GM06990 (cell line): ENCODE results near the gene RAB8B.

Experiments used
- DNase-seq: peaks from one replicate; pipeline ENCODE4 v3.0.0-alpha.2; 2011; ENCODE audit not compliant: insufficient read length; ENCODE audit errors: extremely low read depth
- H3K27me3 ChIP-seq: replicated peaks from 2 replicates; pipeline ENCODE4 v1.6.0; 2011; ENCODE audit warnings: low read length; ENCODE audit not compliant: control insufficient read depth, insufficient read depth
- H3K36me3 ChIP-seq: 2 replicates; pipeline ENCODE4 v1.5.1; 2011; ENCODE audit warnings: low read length; ENCODE audit not compliant: control insufficient read depth, insufficient read depth
- H3K4me3 ChIP-seq: replicated peaks from 2 replicates; pipeline ENCODE4 v1.5.1; 2011; ENCODE audit warnings: low read depth, mild to moderate bottlenecking, control low read depth, low read length
- CTCF ChIP-seq: IDR thresholded peaks from 2 replicates; pipeline ENCODE4 v1.5.1; 2011; ENCODE audit warnings: low read length, control low read depth, mild to moderate bottlenecking, inconsistent platforms; ENCODE audit not compliant: insufficient read depth, poor library complexity, severe bottlenecking

RAB8B gene

GRCh38 chr15:63191895-63192618, 2.7 kb downstream of the RAB8B start:
- no peaks in the 10 kb centered on the region for H3K36me3 ChIP-seq
- DNase-seq: peak; percentile 55
- H3K27me3 ChIP-seq: no peaks in the 10 kb centered on the region
- TF ChIP-seq CTCF: no peak
- peak overlapping the region; percentile 76 for H3K4me3 ChIP-seq

GRCh38 chr15:63192619-63193206, 3.3 kb downstream of the RAB8B start:
- no peaks in the 10 kb centered on the region for H3K27me3 ChIP-seq
- peaks cover 1% of the 10 kb centered on the region for H3K36me3 ChIP-seq
- no peak for TF ChIP-seq CTCF
- DNase-seq: peak; percentile 28
- H3K4me3 ChIP-seq: peak overlapping the region; percentile 36

GRCh38 chr15:63194302-63194701, 4.9 kb downstream of the RAB8B start:
- Histone ChIP-seq H3K4me3 (peak overlapping the region; percentile 16), H3K36me3 (peaks cover 1% of the 10 kb centered on the region), H3K27me3 (no peaks in the 10 kb centered on the region)
- no peak for DNase-seq
- no peak for TF ChIP-seq CTCF

- no peak for TF ChIP-seq CTCF
- H3K27me3 ChIP-seq: no peaks in the 10 kb centered on the region
- DNase-seq: no peak
- no peak overlapping the region for H3K4me3 ChIP-seq
- H3K36me3 ChIP-seq: peaks cover 1% of the 10 kb centered on the region
Measured at GRCh38 chr15:63194880-63195568, 5.6 kb downstream of the RAB8B start.

- no peaks in the 10 kb centered on the region for H3K27me3 ChIP-seq
- H3K36me3 ChIP-seq: peaks cover 1% of the 10 kb centered on the region
- no peak for TF ChIP-seq CTCF
- DNase-seq: no peak
- no peak overlapping the region for H3K4me3 ChIP-seq
Measured at GRCh38 chr15:63195569-63196015, 6.2 kb downstream of the RAB8B start.
